ENCODE results near the gene PDE3B. TPM values are rescaled to one million over a fixed set of nuclear protein-coding genes. Genes with fewer than 3 reads are reported as not detected.

Gene PDE3B
- total RNA-seq, 4 donors from 2014 or later, result 1.2 to 12.6 (median 2.1) TPM

DNA sequence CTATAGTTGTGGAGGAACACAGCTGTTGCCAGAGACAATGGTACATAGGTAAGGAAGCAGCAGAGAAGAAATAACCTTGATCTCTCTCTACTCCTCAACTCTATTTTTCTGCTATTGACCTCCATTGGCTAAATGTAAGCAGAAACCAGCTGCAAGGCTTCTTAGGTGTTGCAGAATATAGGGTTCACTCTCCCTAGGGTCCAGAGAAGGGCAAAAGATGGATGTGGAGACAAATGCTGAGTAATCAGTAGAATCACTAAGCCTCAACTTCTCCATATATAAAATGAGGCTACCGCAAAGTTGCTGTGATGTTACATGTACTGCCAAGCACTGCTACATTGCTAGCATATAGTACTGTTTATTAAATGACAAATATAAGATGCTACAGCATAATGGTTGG is 120.6 kb downstream of the PDE3B start:
- intact Hi-C loops (cut with DNase I), result no loop called here
- no peaks in the 10 kb centered on the region for H3K36me3 ChIP-seq
- H3K27ac ChIP-seq, result no peak overlapping the region
- DNase-seq, result no peak
- no peaks in the 10 kb centered on the region for H3K9me3 ChIP-seq
- H3K4me3 ChIP-seq, result no peak overlapping the region
- TF ChIP-seq, protein P1, sequence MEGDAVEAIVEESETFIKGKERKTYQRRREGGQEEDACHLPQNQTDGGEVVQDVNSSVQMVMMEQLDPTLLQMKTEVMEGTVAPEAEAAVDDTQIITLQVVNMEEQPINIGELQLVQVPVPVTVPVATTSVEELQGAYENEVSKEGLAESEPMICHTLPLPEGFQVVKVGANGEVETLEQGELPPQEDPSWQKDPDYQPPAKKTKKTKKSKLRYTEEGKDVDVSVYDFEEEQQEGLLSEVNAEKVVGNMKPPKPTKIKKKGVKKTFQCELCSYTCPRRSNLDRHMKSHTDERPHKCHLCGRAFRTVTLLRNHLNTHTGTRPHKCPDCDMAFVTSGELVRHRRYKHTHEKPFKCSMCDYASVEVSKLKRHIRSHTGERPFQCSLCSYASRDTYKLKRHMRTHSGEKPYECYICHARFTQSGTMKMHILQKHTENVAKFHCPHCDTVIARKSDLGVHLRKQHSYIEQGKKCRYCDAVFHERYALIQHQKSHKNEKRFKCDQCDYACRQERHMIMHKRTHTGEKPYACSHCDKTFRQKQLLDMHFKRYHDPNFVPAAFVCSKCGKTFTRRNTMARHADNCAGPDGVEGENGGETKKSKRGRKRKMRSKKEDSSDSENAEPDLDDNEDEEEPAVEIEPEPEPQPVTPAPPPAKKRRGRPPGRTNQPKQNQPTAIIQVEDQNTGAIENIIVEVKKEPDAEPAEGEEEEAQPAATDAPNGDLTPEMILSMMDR (IDR thresholded peaks at IDR 0.05), result no peak
- TF ChIP-seq POLR2A (IDR thresholded peaks at IDR 0.05), result no peak
- WGBS, 2 donors, result 58 to 88% methylated on average over 1 of the region's 1 CpG
- no peaks in the 10 kb centered on the region for H3K27me3 ChIP-seq
- no peaks in the 10 kb centered on the region for H3K4me1 ChIP-seq

DNA sequence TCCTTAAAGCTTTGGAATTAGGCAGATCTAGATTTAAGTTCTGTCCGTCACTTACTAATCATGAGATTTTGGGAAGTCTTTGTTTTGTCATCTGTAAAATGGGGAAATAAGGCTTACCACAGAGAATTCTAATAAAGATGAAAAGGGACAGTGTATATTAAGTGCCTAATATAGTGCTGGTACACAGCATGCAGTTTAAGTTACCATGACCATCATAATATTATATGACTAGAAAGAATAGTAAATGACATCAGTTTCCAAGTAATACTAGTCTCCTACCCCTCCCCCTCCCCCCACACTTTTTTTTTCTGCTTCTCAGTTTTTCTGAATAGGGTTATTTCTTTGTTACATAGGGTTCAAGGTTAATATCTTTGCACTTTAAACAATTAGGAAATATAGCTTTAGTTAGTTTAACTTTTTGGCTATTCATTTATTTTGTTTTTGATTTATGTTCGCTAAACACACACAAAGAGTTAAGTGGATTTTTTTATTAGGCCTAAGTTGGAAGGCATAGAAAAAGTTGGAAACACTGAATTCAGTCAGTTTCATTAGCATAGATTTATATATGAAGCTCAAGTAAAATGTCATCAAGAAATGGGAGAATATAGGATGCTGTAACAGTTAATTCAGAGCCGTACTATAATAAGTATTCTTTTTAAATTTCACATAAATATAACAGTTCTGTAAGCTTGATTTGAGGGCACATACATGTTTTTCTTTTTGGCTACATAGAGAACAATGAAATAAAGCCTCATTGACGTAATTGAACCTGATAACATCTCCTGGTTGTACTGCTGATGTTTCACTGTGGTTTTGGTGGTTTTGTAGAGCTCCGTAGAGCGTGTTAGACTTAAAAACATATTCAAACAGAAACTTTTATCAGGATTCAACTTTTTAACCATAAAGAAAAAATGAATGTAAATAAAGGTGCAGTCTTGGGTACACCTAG is 121.2 kb downstream of the PDE3B start:
- no peak for TF ChIP-seq POLR2A (IDR thresholded peaks at IDR 0.05)
- TF ChIP-seq, protein P1 (IDR thresholded peaks at IDR 0.05), result no peak
- Histone ChIP-seq H3K9me3 (no peaks in the 10 kb centered on the region), H3K27ac (no peak overlapping the region), H3K27me3 (no peaks in the 10 kb centered on the region), H3K4me3 (no peak overlapping the region), H3K4me1 (no peaks in the 10 kb centered on the region), H3K36me3 (no peaks in the 10 kb centered on the region)
- DNase-seq, result no peak
- WGBS, 2 donors, result 43 to 47% methylated on average over 6 of the region's 6 CpGs
- intact Hi-C loops (cut with DNase I), result no loop called here

DNA sequence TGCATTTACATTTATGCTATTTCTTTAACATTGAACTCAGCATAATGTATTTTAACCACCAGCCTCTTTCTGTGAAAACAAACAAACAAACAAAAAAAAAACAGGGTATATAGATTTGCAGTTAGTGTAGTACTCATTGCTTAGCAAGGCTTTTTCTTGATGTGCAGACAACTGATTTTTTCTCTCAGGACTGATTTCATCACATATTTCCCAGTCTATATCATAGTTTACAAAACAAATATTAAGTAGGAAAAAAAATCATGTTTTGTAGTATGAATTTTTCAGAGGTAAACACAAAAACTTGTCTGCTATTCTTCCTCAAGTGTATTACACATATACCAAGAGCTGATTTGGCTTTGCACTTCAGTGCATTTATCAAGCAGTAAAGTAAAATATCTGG is 123.0 kb downstream of the PDE3B start:
- no peak for DNase-seq
- Histone ChIP-seq H3K36me3 (no peaks in the 10 kb centered on the region), H3K4me1 (no peaks in the 10 kb centered on the region), H3K4me3 (no peak overlapping the region), H3K27ac (no peak overlapping the region), H3K9me3 (no peaks in the 10 kb centered on the region), H3K27me3 (no peaks in the 10 kb centered on the region)
- intact Hi-C loops (cut with DNase I), result no loop called here
- TF ChIP-seq, protein P1 (IDR thresholded peaks at IDR 0.05), result no peak
- no peak for TF ChIP-seq POLR2A (IDR thresholded peaks at IDR 0.05)

DNA sequence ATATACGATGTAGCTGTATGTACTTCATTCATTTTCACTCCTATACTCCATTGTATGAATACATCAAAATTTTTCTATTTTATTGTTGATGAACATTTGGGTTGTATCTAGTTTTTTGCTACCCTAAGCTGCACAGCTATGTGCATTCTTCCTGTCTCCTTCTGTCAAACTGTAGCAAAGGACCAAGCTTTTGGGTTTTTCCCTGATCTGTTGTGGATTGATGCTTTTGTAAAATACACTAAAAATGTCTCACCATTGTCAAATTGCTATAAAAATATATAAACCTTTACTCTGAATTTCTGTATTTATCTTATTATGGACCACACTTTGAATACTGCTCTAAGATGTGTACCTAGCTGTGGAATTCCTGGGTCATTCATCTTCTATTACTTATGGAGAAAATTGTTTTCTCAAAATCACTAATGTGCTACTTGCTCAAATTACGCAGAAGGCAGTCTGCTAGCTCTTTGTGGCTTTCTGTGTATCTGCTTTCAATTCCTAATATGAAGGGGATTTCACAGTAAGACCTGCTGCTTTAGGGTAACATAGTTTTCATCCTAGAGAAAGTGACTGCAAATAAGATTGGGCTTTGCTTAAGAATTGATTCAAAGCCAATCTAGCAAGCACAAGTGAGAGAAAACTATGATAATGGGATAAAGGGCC is 125.1 kb downstream of the PDE3B start:
- Histone ChIP-seq H3K27ac (no peak overlapping the region), H3K9me3 (no peaks in the 10 kb centered on the region), H3K4me1 (no peaks in the 10 kb centered on the region), H3K36me3 (no peaks in the 10 kb centered on the region), H3K4me3 (no peak overlapping the region), H3K27me3 (no peaks in the 10 kb centered on the region)
- 60 to 81% methylated on average over 2 of the region's 2 CpGs for WGBS, 2 donors
- DNase-seq, result no peak
- TF ChIP-seq POLR2A (IDR thresholded peaks at IDR 0.05), result no peak
- TF ChIP-seq, protein P1 (IDR thresholded peaks at IDR 0.05), result no peak
- intact Hi-C loops (cut with DNase I), result no loop called here

DNA sequence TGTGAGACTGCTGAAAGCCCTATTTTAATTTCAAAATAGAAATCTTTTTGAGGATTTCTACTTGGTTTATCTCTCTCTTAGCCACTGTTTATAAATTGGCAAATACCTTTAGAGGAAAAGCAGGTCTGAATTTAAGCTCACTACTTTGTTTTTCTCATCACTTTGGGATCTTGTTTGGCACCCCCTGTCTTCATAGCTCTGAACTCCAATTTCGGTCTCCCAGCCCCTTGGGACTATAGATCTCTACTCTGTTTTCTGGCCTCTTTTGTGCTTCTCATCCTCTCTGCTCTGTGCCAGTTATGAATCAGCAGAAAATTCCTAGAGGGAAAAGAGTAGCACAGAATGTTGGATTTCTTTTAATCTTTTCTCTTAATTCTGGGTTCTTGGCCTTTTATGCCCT is 130.2 kb downstream of the PDE3B start:
- 65 to 70% methylated on average over 1 of the region's 1 CpG for WGBS, 2 donors
- intact Hi-C loops (cut with DNase I), result no loop called here
- Histone ChIP-seq H3K27ac (no peak overlapping the region), H3K4me3 (no peak overlapping the region), H3K4me1 (peaks cover 0 to 8% (median 0%) of the 10 kb centered on the region in 3 donors), H3K9me3 (no peaks in the 10 kb centered on the region), H3K36me3 (no peaks in the 10 kb centered on the region), H3K27me3 (no peaks in the 10 kb centered on the region)
- DNase-seq, result no peak
- no peak for TF ChIP-seq POLR2A (IDR thresholded peaks at IDR 0.05)
- TF ChIP-seq, protein P1 (IDR thresholded peaks at IDR 0.05), result peak in 1 of 6 experiments; percentile 9
